PFSK-1 (cell line): ENCODE data around the gene FEV.

ENCODE experiments used
- POLR2AphosphoS5 ChIP-seq: IDR thresholded peaks from 2 replicates; pipeline ENCODE4 v1.6.1; 2012; ENCODE audit warnings: low read depth, mild to moderate bottlenecking, control low read depth, low read length, moderate library complexity
- REST ChIP-seq, 2 experiments: IDR thresholded peaks; 2 replicates each; pipeline versions ENCODE4 v1.6.1 to v1.8.0; 2011 to 2012; ENCODE audit warnings: low read depth in 2 of 2, low read length in 2 of 2, control low read depth in 1 of 2, inconsistent platforms in 1 of 2, mild to moderate bottlenecking in 1 of 2, moderate library complexity in 1 of 2; ENCODE audit not compliant: insufficient read depth in 1 of 2
- SIN3A ChIP-seq: IDR thresholded peaks from 2 replicates; pipeline ENCODE4 v1.6.1; 2012; ENCODE audit warnings: mild to moderate bottlenecking, low read length, moderate library complexity, borderline replicate concordance; ENCODE audit not compliant: insufficient read depth
- TAF1 ChIP-seq: IDR thresholded peaks from 2 replicates; pipeline ENCODE4 v1.6.1; 2012; ENCODE audit warnings: low read length, control low read depth, borderline replicate concordance; ENCODE audit not compliant: insufficient read depth

GRCh38 chr2:218961229-218961628 is 23.8 kb downstream of the FEV start:
- no peak for TF ChIP-seq REST (IDR thresholded peaks at IDR 0.05; ENCODE audit: insufficient read depth in 1 of 2, low read depth in 2 of 2, low read length in 2 of 2)
- no peak for TF ChIP-seq TAF1
- TF ChIP-seq POLR2AphosphoS5, result no peak
- TF ChIP-seq SIN3A, result no peak
